Measurements from ENCODE around the gene PSORS1C2.
"Not testable (repeated sequence)": the region's sequence is repeated elsewhere in the genome, so short reads cannot be mapped to it uniquely, and the experiment has no call there.

The PSORS1C2 gene

DNA sequence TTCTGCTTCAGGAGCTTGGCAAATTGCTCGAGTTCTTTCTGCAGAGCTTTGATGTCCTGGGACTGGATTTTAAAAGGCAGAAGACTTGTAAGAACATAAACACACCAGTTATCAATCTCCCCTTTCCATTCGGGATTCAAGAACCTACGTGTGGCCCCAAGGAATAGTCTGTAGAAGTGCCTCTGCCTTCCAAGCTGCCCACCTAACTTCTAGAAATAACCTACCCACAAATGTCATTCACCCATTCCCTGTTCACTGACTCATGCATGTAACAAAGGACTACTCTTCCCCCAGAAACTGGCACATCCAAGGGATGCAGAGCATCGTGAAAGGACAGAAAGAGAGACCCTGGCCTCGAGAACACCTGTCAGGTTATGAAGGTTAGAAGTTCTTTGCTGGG is 27.1 kb upstream of the PSORS1C2 start:
- TF ChIP-seq, protein P1, sequence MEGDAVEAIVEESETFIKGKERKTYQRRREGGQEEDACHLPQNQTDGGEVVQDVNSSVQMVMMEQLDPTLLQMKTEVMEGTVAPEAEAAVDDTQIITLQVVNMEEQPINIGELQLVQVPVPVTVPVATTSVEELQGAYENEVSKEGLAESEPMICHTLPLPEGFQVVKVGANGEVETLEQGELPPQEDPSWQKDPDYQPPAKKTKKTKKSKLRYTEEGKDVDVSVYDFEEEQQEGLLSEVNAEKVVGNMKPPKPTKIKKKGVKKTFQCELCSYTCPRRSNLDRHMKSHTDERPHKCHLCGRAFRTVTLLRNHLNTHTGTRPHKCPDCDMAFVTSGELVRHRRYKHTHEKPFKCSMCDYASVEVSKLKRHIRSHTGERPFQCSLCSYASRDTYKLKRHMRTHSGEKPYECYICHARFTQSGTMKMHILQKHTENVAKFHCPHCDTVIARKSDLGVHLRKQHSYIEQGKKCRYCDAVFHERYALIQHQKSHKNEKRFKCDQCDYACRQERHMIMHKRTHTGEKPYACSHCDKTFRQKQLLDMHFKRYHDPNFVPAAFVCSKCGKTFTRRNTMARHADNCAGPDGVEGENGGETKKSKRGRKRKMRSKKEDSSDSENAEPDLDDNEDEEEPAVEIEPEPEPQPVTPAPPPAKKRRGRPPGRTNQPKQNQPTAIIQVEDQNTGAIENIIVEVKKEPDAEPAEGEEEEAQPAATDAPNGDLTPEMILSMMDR (IDR thresholded peaks at IDR 0.05; ENCODE audit: low read depth, low read length, missing control alignments) = no peak
- no peak overlapping the region for H3K4me3 ChIP-seq (replicated peaks; ENCODE audit: low read depth, low read length)

DNA sequence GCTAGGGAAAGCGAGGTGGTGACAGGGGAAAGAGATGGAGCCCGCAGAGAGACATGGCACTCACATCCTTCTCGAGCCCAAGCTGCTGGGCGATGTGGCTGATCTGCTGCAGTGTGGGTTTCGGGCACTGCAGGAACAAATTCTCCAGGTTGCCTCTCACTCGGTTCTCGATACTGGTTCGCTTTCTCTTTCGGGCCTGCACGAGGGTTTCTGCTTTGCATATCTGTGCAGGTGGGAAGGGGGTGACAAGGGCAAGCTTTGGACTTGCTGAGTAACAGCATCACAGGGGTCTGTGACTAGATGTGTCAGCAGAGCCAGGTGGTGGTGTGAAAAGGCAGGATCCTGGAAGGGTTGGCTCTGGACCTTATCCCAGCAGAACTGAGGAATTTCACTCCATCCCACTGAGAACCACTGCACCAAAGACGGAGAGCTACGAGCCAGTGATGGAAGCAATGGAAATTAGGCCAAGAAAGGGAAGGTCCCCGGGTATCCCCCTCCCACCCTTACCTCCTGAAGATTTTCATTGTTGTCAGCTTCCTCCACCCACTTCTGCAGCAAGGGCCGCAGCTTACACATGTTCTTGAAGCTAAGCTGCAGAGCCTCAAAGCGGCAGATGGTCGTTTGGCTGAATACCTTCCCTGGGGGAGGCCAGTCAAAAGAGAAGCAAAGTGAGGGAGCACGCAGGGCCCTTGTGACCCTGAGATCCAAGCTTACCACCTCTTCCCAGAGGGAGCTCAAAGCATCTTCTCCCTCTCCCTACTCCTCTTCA is 26.4 kb upstream of the PSORS1C2 start:
- H3K4me3 ChIP-seq (replicated peaks; ENCODE audit: low read depth, low read length); DNase-seq (ENCODE audit: extremely low read depth, low read depth): not testable (repeated sequence)

More for the DNA sequence above, 27.1 kb upstream of the PSORS1C2 start:
- no peak for DNase-seq (ENCODE audit: extremely low read depth, low read depth)

- not testable (repeated sequence) for H3K4me3 ChIP-seq (replicated peaks; ENCODE audit: low read depth, low read length); DNase-seq (ENCODE audit: extremely low read depth, low read depth)
Measured at GRCh38 chr6:31164475-31165063, 25.7 kb upstream of the PSORS1C2 start.

GRCh38 chr6:31163922-31164321 is 25.1 kb upstream of the PSORS1C2 start:
- DNase-seq (ENCODE audit: extremely low read depth, low read depth) = no peak
- H3K4me3 ChIP-seq (replicated peaks; ENCODE audit: low read depth, low read length) = no peak overlapping the region
- TF ChIP-seq, protein P1 (IDR thresholded peaks at IDR 0.05; ENCODE audit: low read depth, low read length, missing control alignments) = no peak

GRCh38 chr6:31162463-31163165 is 23.7 kb upstream of the PSORS1C2 start:
- no peak for DNase-seq (ENCODE audit: extremely low read depth, low read depth)
- TF ChIP-seq, protein P1 (IDR thresholded peaks at IDR 0.05; ENCODE audit: low read depth, low read length, missing control alignments) = no peak
- H3K4me3 ChIP-seq (replicated peaks; ENCODE audit: low read depth, low read length) = no peak overlapping the region

DNA sequence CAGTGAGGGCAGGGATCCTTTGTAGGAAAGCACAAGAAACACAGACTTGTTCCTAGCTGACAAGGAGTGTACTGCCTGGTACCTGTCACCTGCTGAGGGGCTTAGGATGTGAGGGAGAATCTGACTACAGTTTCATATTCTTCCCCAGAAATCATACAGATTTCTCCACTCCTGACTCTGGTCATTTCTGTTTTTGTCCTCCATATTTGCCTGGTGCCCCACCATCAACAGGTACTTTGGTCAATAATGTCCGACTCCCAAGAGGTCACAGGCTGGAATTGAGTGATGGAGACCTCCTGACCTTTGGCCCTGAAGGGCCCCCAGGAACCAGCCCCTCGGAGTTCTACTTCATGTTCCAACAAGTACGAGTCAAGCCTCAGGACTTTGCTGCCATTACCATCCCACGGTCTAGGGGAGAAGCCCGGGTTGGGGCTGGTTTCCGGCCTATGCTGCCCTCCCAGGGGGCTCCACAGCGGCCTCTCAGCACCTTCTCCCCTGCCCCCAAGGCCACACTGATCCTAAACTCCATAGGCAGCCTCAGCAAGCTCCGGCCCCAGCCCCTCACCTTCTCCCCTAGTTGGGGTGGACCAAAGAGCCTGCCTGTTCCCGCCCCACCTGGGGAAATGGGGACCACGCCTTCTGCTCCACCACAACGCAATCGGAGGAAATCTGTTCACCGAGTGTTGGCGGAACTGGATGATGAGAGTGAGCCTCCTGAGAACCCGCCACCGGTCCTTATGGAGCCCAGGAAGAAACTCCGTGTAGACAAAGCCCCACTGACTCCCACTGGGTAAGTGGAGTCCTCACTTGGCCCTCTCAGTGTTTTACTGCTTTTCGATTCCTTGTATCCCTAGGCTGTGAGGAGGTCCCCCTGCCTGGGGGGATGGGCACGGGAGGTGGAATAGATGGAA is 22.6 kb upstream of the PSORS1C2 start:
- TF ChIP-seq, protein P1 (IDR thresholded peaks at IDR 0.05; ENCODE audit: low read depth, low read length, missing control alignments) = no peak
- no peak overlapping the region for H3K4me3 ChIP-seq (replicated peaks; ENCODE audit: low read depth, low read length)
- no peak for DNase-seq (ENCODE audit: extremely low read depth, low read depth)
